GM18502 (cell line): ENCODE results near the gene TCOF1.
A peak's percentile ranks its signal among the peaks of the same experiment; 100 is the strongest.
"Not testable (repeated sequence)": the region's sequence is repeated elsewhere in the genome, so short reads cannot be mapped to it uniquely, and the experiment has no call there.

Experiments used
- ATAC-seq: cut with Tn5 transposase; IDR thresholded peaks from one replicate; pipeline ENCODE4 v1.9.1; 2021; ENCODE audit warnings: mild to moderate bottlenecking; ENCODE audit not compliant: unreplicated experiment, poor library complexity

TCOF1 gene

DNA sequence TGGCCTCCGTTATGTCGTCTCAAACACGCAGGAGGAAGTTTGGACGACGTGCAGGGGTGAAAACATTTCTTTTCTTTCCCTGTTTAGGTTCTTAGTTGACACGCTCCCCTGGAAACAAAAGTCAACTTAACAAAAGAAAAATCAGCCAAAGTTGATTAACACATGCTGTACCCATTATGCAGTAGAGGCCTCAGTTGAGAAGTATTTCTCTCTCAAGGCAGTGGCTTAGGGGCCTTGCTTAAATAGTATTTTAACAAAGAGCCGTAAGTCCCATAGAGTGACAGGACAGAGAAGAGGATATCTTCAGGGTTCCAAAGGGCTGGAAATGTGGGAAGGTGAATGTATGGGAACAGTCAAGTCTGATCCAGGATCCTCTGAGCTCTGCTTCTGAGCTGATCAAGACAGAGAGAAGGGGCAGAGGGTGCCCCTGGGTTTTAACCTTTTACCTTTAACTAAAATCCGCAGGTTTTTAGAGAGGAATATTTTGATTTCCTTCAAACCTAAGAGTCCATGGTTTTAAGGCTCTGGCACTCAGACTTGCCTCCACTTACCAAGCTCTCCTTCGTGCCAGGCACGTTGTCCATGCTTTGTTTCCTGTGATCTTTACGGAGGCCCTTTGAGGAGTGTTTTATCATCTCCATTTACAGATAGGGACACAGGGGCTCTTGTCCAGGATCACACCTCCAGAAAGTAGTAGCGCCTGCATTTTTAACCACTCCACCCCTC is 55.8 kb downstream of the TCOF1 start:
- ATAC-seq = no peak

DNA sequence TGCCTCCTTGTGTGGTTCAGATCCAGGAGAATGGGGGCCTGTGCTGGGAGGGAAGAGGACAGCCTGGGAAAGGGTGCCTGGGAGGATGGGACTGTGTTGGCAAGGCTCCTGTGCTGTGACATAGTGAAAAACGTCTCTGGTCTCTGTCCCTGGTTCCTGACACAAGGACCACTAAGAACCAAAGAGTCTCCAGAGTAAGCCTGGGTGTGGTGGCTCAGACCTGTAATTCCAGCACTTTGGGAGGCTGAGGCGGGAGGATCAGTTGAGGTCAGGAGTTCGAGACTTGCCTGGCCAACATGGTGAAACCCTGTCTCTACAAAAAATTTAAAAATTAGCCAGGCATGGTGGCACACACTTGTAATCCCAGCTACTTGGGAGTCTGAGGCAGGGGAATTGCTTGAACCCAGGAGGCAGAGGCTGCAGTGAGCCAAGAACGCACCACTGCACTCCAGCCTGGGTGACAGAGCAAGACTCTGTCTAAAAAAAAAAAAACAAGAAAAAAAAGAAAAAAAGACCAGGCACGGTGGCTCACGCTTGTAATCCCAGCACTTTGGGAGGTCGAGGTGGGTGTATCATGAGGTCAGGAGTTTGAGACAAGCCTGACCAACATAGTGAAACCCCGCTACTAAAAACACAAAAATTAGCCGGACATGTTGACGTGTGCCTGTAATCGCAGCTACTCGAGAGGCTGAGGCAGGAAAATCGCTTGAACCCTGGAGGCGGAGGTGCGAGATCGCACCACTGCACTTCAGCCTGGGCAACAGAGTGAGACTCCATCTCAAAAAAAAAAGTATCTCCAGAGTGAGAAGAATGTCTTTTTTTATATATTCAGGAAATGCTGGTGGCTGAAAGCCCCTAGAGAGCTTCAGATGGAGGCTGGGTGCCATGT is 56.6 kb downstream of the TCOF1 start:
- not testable (repeated sequence) for ATAC-seq

DNA sequence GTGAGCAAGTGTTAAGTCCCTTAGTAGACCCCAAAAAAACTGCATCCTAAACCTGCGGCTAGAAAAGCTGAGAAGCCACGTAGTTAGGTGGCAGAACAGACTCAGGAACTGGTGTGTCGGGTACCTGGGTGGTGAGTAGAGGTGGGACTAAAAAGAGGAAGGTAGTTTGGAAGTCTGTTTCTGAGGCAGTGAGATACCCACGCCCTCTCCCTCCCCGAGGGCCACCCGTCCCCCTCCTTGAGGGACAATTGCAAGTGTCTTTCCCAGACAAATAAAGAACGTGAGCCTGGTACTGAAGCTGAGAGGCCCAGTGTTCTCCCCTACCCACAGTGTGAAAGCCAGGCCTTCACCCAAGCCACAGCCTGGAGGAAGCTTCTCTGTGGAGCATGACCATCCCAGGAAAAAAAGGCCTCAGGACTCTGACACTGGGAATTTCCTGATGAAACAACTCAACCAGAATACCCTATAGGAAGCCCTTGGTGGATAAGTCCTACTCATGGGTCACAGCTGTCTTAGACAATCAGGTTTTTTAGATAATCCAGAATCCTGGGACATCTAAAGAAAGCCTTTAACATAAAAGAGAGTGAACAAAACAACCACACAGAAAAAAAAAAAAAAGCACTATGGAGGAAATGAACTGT is 62.3 kb downstream of the TCOF1 start:
- ATAC-seq = no peak

DNA sequence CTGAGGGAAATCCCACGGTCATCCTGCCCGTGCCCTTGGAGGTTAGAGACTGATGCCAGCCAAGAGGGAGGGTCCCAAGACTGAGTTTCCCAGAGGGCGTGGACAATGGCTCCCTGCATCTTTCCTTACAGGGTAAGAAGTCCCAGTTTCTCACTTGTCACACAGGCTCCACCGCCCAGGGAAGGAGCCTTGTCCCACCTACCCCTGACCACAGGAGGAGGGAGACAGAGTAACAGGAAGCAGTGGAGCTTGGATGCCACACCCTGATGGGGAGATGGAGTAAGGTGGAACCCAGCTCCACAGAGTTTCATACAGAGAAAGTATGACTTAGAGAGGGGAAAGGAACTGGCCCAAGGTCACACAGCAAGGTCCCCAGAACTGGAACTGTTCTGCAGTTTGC is 64.6 kb downstream of the TCOF1 start:
- ATAC-seq = no peak

DNA sequence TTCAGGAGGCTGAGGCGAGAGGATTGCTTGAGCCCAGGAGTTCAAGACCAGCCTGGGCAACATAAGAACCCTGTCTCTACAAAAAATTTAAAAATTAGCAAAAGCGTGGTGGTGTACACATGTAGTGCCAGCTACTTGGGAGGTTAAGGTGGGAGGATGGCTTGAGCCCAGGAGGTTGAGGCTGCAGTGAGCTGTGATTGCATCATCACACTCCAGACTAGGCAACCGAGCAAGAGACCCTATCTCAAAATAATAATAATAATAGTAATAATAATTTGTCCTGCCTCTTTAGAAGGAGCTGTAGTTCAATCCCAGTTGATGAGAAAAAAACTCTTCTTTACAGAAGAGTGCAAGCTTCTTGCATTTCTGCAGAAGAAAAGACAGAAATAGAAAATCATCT is 65.3 kb downstream of the TCOF1 start:
- no peak for ATAC-seq

DNA sequence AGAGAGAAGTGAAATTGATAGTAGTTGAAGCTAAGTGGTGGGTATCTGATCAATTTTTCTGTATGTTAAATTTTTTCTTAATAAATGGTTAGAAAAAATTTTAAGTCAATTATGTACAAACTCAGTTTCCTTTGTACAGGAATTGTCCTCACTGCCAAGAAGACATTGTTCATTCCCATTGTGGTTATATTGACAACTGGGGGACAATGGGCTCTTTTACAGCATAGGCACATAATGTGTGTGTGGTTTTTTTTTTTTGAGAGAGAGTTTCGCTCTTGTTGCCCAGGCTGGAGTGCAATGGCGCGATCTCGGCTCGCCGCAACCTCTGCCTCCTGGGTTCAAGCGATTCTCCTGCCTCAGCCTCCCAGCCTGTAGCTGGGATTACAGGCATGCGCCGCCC is 68.7 kb downstream of the TCOF1 start:
- ATAC-seq = not testable (repeated sequence)

DNA sequence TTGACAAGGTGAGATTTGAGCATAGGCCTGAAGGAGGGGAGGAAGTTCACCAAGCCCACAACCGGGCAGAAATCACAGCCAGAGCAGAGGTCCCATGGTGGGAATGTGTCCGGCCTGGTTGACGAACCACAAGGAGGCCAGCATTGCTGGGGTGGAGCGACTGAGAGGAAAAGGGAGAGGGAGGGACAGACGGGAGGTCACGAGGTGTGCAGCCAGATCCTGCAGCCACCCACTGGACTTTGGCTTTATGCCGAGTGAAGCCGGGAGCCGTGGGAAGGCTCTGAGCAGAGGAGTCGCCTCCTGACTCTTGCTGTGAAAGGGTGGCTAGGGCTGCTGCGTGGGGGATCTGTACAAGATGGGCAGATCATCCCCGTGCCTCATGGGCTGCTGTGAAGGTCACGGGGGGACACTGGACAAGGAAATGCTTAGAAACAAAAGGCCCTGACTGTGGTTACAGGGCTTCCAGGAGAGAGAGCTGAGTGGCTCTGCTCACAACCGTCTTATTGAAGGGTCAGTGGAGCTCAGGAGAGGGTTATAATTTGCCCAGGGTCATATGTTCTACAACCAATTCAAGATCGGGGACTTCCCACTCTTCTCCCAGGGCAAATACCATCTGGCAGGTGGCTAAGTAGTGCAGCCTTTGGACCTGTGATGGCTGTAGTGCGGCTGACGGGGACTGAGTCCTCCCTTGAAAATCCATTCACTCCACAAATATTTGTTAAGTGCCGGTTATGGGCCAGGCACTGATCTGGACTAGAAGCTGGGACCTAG is 70.8 kb downstream of the TCOF1 start:
- ATAC-seq = no peak

DNA sequence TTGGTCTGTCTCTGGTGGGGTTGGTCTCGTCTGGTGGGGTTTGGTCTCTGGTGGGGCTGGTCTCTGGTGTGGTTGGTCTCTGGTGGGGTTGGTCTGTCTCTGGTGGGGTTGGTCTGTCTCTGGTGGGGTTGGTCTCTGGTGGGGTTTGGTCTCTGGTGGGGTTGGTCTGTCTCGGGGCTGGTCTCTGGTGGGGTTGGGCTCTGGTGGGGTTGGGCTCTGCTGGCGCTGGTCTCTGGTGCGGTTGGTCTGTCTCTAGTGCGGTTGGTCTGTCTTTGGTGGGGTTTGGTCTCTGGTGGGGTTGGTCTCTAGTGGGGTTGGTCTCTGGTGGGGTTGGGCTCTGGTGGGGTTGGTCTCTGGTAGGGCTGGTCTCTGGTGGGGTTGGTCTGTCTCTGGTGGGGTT is 71.5 kb downstream of the TCOF1 start:
- ATAC-seq = no peak

DNA sequence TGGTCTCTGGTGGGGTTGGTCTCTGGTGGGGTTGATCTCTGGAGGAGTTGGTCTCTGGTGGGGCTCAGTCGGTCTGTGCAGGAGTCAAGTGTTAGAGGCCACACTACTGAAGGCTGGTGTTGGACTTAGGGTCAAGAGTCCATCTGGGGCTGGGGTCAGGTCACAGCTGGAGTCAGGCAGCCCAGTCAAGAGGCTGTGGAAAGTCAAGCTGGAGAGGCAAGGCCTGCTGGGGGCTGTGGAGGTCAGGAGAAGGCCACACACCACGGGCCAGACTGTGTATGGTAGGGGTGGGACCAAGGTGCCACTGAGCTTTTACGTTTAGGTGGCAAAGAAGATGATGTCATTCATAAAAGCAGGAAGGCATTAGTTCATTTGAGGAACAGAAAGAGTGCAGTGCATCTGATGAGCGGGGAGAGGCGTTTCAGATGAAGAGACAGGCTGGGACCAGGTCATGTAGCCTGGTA is 71.9 kb downstream of the TCOF1 start:
- no peak for ATAC-seq

DNA sequence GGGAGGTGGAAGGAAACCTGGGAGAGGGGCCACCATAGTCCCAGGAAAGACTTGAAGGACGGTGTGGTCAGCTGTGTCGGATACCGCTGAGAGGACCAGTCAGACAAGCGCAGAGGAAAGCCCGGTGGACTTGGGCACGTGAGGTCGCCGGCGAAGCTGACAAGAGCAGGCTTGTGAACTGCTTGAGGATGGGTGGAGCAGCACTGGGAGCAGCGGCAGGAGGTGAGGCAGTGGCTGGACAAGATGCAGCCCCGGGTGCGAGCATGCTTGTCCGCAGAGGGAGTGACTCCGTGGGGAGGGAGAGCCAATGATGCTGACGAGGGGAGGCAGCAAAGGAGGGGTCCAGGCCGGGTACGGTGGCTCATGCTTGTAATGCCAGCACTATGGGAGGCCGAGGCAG is 73.6 kb downstream of the TCOF1 start:
- no peak for ATAC-seq

DNA sequence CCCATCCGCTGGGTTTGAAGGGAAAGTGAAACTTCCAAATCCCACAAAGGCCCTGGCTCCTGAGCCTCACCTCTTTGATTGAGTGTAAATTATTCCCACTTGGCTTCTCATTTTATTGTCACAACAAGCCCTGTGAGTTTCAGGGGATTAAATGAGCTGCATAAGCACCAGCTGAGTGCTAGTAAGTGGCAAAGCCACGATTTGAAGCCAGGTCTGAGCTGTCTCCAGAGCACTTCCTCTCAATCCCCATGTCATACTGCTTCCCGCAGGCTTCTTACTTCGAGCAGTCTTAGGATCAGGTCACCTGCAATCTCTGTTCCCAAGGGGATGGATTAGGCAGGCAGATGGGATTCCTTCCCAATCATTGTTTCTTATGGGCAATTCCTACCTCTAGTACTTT is 74.1 kb downstream of the TCOF1 start:
- no peak for ATAC-seq

DNA sequence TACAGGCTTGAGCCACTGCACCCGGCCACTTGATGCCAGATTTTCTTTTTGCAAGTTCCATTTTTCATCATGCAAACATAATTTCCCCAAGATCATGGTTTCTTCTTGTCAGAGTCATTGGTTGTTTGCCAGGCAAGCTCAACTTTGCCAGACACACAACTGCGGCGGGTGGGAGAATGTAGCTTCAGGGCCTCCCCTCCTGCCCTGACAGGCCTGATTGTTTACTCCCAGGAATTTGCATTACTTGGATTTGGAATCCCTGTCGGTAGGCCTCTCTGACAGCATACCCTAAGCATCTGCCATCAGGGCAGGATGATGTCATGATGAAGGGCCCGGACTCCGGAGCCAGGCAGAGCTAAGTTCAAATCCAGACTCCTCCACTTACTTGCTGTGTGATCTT is 77.0 kb downstream of the TCOF1 start:
- no peak for ATAC-seq

DNA sequence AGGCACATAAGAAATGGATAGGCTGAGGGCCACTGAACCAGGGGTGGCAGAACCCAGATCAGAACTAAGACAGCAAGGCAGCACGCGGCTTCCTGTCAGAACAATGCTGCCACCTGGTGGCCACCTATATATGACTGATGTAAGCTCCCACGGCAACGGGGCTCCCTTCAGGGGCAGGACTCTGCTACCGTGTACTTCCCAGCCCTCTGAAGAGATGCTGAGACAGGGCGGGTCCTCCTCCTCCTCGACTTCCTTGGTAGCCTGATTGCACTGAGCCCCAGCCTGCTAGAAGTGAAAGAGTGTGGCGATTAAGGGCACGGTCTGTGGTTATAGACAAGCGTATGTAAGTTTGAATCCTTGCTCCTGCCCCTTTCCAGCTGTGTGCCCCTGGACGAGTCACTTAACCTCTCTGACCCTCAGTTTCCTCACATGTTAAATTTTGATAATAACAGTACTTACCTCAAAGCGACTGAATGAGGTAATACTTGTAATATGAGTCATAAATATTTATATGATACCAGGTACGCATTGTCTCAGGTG is 78.7 kb downstream of the TCOF1 start:
- ATAC-seq = peak; percentile 95

DNA sequence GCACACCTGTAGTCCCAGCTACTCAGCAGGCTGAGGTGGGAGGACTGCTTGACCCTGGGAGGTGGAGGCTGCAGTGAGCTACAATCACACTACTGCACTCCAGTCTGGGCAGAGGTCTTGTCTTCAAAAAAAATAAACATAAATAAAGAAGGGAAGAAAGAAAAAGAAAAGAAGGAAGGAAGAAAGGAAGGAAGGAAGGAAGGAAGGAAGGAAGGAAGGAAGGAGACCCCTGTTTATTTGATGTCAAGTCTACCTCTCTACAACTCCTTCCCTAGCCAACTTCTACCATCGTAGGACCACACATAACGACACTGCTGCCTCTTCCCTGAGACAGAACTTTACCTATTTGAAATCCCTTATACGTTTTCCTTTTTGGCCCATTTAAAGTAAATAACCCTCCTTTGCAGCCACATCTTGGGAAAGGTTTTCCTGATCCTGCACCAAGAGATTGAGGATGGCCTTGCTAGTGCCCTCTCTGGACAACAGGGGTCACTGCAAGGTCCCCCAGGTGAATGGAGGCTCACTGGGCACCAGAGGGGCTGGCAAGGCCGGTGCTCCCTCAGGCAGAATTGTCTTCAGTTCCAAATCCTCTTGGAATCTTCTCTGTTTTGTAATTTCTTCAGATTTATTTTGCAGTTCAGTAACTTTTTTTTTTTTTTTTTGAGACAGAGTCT is 81.5 kb downstream of the TCOF1 start:
- no peak for ATAC-seq

DNA sequence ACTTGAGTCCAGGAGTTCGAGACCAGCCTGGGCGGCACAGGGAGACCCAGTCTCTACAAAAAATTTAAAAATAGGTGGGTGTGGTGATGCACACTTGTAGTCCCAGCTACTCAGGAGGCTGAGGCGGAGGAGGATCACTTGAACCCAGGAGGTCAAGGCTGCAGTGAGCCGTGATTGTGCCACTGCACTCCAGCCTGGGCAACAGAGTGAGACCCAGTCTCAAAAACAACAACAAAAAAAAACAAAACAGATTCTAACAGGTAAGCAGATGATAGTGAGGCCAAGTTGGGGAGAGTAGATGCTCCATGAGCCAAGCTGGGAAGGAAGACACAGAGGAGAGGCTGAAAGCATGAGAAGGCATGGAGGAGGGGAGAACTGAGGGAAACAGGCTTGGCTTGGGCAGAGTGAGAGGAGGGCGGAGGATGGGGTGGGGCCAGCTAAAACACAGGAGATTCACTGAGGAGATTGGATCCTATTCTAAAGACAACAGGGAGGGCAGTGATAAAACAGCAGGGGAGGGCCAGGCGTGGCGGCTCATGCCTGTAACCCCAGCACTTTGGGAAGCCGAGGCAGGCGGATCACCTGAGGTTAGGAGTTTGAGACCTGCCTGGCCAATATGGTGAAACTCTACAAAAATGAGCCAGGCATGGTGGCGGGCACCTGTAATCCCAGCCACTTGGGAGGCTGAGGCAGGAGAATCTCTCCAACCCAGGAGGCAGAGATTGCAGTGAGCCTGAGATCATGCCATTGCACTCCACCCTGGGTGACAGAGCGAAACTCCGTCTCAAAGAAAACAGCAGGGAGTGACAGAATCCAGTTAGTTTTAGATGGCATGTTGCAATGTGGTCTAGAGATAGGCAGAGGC is 83.7 kb downstream of the TCOF1 start:
- ATAC-seq = no peak

DNA sequence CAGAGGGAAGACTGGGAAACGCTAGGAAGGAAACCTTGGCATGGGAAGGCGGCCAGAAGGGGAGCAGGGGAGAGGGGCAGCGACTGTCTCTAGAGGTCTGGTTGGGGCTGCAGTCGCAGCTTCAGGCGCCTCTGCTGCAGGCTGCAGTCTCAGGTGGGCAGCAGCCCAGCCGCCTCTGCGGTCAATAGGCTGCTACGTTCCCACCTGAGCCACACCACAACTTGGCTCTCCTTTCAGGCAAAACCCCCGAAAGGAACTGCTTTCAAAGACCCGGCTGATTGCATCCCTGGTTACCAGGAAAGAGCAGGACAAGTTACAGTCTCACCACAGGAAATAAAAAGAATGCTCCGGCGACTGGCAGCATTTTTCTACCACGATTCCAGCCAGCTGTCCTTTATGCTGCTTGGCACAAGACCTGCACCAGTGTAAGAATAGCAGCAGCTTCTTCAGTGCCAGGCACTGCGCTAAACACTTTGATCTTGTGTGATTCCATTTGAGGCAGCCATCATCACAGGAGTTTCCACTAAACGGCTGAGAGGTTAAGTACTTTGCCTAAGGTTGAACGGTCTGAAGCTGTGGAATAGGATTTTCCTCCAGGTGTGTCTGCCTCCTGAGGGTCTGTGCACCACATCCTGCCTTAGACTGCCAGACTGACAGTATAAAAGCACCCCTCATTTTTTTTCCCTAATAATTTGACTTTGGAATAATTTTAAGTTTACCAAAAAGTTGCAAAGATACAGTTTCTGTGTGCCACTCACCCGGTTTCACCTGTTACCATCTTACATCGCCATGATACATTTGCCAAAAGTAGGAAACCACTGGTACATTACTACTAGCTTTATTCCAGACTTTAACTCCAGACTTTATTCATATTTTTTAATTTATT is 84.6 kb downstream of the TCOF1 start:
- ATAC-seq = no peak

DNA sequence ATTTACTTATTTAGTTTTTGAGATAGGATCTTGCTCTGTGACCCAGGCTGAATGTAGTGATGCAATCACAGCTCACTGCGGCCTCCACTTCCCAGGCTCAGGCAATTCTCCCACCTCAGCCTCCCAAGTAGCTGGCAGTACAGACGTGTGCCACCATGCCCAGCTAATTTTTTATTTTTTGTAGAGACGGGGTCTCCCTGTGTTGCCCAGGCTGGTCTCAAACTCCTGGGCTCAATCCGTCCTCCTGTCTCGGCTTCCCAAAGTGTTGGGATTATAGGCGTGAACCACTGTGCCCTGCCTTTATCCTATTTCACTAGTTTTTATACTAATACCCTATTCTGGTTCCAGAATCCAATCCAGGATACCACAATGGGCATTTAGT is 85.2 kb downstream of the TCOF1 start:
- ATAC-seq = no peak
